ENCODE data around the gene KPNA6.

- TF ChIP-seq ETV6 (conservative IDR thresholded peaks at IDR 0.05 in 1 of 2, IDR thresholded peaks at IDR 0.05 in 1 of 2; ENCODE audit: borderline replicate concordance in 1 of 2, low read depth in 1 of 2) (no peak), POLR2AphosphoS5 (IDR thresholded peaks at IDR 0.05; ENCODE audit: low read length) (no peak), POLR2A (IDR thresholded peaks at IDR 0.05; ENCODE audit: low read depth, low read length) (no peak), CEBPB (IDR thresholded peaks at IDR 0.05; ENCODE audit: borderline replicate concordance in 1 of 2, low read depth in 2 of 2, low read length in 2 of 2) (no peak), MXI1 (IDR thresholded peaks at IDR 0.05; ENCODE audit: low read depth, low read length) (no peak), EGR1 (IDR thresholded peaks at IDR 0.05; ENCODE audit: borderline replicate concordance in 1 of 2, low read depth in 2 of 2, low read length in 2 of 2) (no peak), NR2C2 (IDR thresholded peaks at IDR 0.05; ENCODE audit: borderline replicate concordance, control insufficient read depth, insufficient read length, low read depth) (no peak)
Observed at GRCh38 chr1:32187850-32188249, 80.0 kb downstream of the KPNA6 start.
